Endothelial cell of umbilical vein (primary cell): ENCODE measurements around the gene SGCD. TPM values are rescaled to one million over a fixed set of nuclear protein-coding genes. Genes with fewer than 3 reads are reported as not detected.

Experiments
- BruUV-seq: library from RNA; stranded (reverse); fragments of 400-500 nt; replicated peaks from 2 replicates; lab custom pipeline; 2021; lab: Mats Ljungman, UMichigan
- CTCF ChIA-PET: fragments of 300-600, 350-600 bp; sonication (Branson Sonifier 250); formaldehyde crosslinking; loops from one replicate; lab custom pipeline; 2021; ENCODE audit warnings: antibody characterized with exemption, inconsistent platforms; lab: Charles Lee
- POLR2A ChIA-PET: fragments of 300-600, 350-600 bp; sonication (Branson Sonifier 250); formaldehyde crosslinking; loops from one replicate; lab custom pipeline; 2021; ENCODE audit warnings: antibody characterized with exemption, inconsistent platforms; lab: Charles Lee
- DNase-seq: peaks from one replicate; pipeline ENCODE4 v3.0.0-alpha.2; 2011; ENCODE audit warnings: low read depth, low spot score
- FAIRE-seq: peaks from 2 replicates; lab custom pipeline; 2011; peaks lifted over from hg19 to GRCh38; lab: Jason Lieb, UNC
- H2AFZ ChIP-seq: 2 replicates; pipeline ENCODE4 v1.6.0; 2012; ENCODE audit warnings: low read depth, low read length, control low read depth, inconsistent platforms
- H3K27ac ChIP-seq: 2 replicates; pipeline ENCODE4 v1.5.1; 2011; ENCODE audit warnings: low read depth, mild to moderate bottlenecking, control low read depth, low read length, moderate library complexity; ENCODE audit not compliant: insufficient read depth
- H3K27me3 ChIP-seq, 2 experiments: 2 replicates each; pipeline versions ENCODE4 v1.6.0 to v1.6.1; 2011; ENCODE audit warnings: low read length in 2 of 2, mixed read lengths in 1 of 2; ENCODE audit not compliant: control insufficient read depth in 2 of 2, insufficient read depth in 2 of 2
- H3K36me3 ChIP-seq, 2 experiments: 2 replicates in 1 of 2; 3 replicates in 1 of 2; pipeline ENCODE4 v1.5.1; 2011; ENCODE audit warnings: low read length in 2 of 2, mild to moderate bottlenecking in 1 of 2, moderate library complexity in 1 of 2; ENCODE audit not compliant: control insufficient read depth in 2 of 2, insufficient read depth in 2 of 2; ENCODE audit errors: extremely low read depth in 1 of 2
- H3K4me1 ChIP-seq: 3 replicates; pipeline ENCODE4 v1.5.1; 2011; ENCODE audit warnings: mild to moderate bottlenecking, low read length; ENCODE audit not compliant: control insufficient read depth, insufficient read depth; ENCODE audit errors: extremely low read depth
- H3K4me2 ChIP-seq: 2 replicates; pipeline ENCODE4 v1.6.1; 2011; ENCODE audit warnings: low read length, control low read depth, mixed read lengths; ENCODE audit not compliant: insufficient read depth
- H3K4me3 ChIP-seq, 3 experiments: fragments of 200-600 bp in 1 of 3; sonication (generic), shearing (Covaris generic) in 1 of 3; replicated peaks in 1 of 3; 2 replicates each; pipeline ENCODE4 v1.5.1; 2011 to 2016; ENCODE audit warnings: control low read depth in 3 of 3, low read length in 3 of 3, mild to moderate bottlenecking in 2 of 3, inconsistent platforms in 1 of 3, low read depth in 1 of 3, moderate library complexity in 1 of 3; ENCODE audit not compliant: insufficient read depth in 1 of 3
- H3K79me2 ChIP-seq: 2 replicates; pipeline ENCODE4 v1.6.0; 2012; ENCODE audit warnings: low read length, inconsistent platforms; ENCODE audit not compliant: control insufficient read depth, insufficient read depth
- H3K9ac ChIP-seq: replicated peaks from 2 replicates; pipeline ENCODE3; 2011; ENCODE audit warnings: low read length, control low read depth; ENCODE audit not compliant: insufficient read depth; ENCODE audit errors: extremely low read depth
- H3K9me1 ChIP-seq: replicated peaks from 3 replicates; pipeline ENCODE4 v1.6.0; 2011; ENCODE audit warnings: mild to moderate bottlenecking, low read length; ENCODE audit not compliant: control insufficient read depth, insufficient read depth; ENCODE audit errors: extremely low read depth
- H3K9me3 ChIP-seq: replicated peaks from 2 replicates; pipeline ENCODE4 v1.5.1; 2012; ENCODE audit warnings: low read length, inconsistent platforms; ENCODE audit not compliant: control insufficient read depth, insufficient read depth
- H4K20me1 ChIP-seq: replicated peaks from 2 replicates; pipeline ENCODE3; 2011; ENCODE audit warnings: mild to moderate bottlenecking, low read length; ENCODE audit not compliant: control insufficient read depth, insufficient read depth; ENCODE audit errors: extremely low read depth
- CTCF ChIP-seq, 2 donors: IDR thresholded peaks; 1 replicate in 1 of 2; 2 replicates in 1 of 2; pipeline ENCODE4 v1.5.1; 2011; ENCODE audit warnings: low read length in 2 of 2, mild to moderate bottlenecking in 2 of 2, moderate library complexity in 2 of 2, control low read depth in 1 of 2, inconsistent platforms in 1 of 2, low read depth in 1 of 2; ENCODE audit not compliant: insufficient read depth in 1 of 2; ENCODE audit errors: extremely low read depth in 1 of 2
- EZH2 ChIP-seq: IDR thresholded peaks from 2 replicates; pipeline ENCODE4 v1.6.1; 2012; ENCODE audit warnings: borderline replicate concordance, low read depth, mild to moderate bottlenecking, moderate library complexity, low read length, inconsistent platforms; ENCODE audit not compliant: severe bottlenecking
- FOS ChIP-seq: IDR thresholded peaks from 2 replicates; pipeline ENCODE4 v1.6.1; 2011; ENCODE audit warnings: mild to moderate bottlenecking, low read length, moderate library complexity, borderline replicate concordance; ENCODE audit not compliant: insufficient read depth
- GATA2 ChIP-seq: IDR thresholded peaks from 2 replicates; pipeline ENCODE4 v1.7.0; 2011; ENCODE audit warnings: low read depth, mild to moderate bottlenecking, moderate library complexity, mixed read lengths, low read length; ENCODE audit not compliant: insufficient read length, insufficient read depth
- JUN ChIP-seq: IDR thresholded peaks from 2 replicates; pipeline ENCODE4 v1.6.1; 2011; ENCODE audit warnings: borderline replicate concordance, low read depth; ENCODE audit not compliant: insufficient read length, insufficient read depth
- MAX ChIP-seq: IDR thresholded peaks from 2 replicates; pipeline ENCODE4 v1.6.1; 2011; ENCODE audit not compliant: insufficient read depth, insufficient read length
- MYC ChIP-seq: IDR thresholded peaks from one replicate; pipeline ENCODE4 v1.6.1; 2011; ENCODE audit warnings: mild to moderate bottlenecking, low read depth, low read length
- POLR2A ChIP-seq: IDR thresholded peaks from 2 replicates; pipeline ENCODE4 v1.6.1; 2012; ENCODE audit warnings: low read depth, mild to moderate bottlenecking, control low read depth, low read length
- POLR2AphosphoS5 ChIP-seq: IDR thresholded peaks from 2 replicates; pipeline ENCODE4 v1.6.1; 2012; ENCODE audit warnings: low read depth, mild to moderate bottlenecking, control low read depth, low read length, moderate library complexity; ENCODE audit not compliant: insufficient read depth
- dilution Hi-C: fragments of 300-500 bp; cut with MboI; formaldehyde crosslinking; loops from one replicate; pipeline ENCODE4 v1.15.0; 2019; ENCODE audit warnings: low sequenced_read_pairs; ENCODE audit not compliant: extremely low pct_ligation_motif_present
- intact Hi-C: fragments of 100-400 bp; cut with micrococcal nuclease; formaldehyde crosslinking; loops from one replicate; pipeline ENCODE4 v1.10.0; 2022
- polyA plus RNA-seq, 4 experiments: library from polyadenylated mRNA; depleted of rRNA in 3 of 4; stranded (reverse) in 3 of 4; unstranded in 1 of 4; fragments of >200 nt; gene quantifications; 2 replicates each; pipeline versions ENCODE4 v1.2.1 to v1.2.3, GENCODE V29; 2011 to 2012; ENCODE audit warnings: missing spikeins in 1 of 4
- total RNA-seq: library from RNA; stranded (reverse); gene quantifications from 2 replicates; pipeline ENCODE4 v1.2.3, GENCODE V29; 2021

The SGCD gene
- total and polyA plus RNA-seq, 2 donors (not counting 3 experiments of a cell fraction or from before 2014, with no cell fraction given), result not detected

- no peaks in the 10 kb centered on the region for H3K36me3 ChIP-seq
- no peaks in the 10 kb centered on the region for H3K9me1 ChIP-seq
- no peak overlapping the region for H3K27ac ChIP-seq
- no peaks in the 10 kb centered on the region for H3K27me3 ChIP-seq
- BruUV-seq, result no TSS peak
- H2AFZ ChIP-seq, result no peak overlapping the region
- H3K4me2 ChIP-seq, result no peak overlapping the region
- no peak overlapping the region for H3K9ac ChIP-seq
- ChIA-PET CTCF (no interaction called here), POLR2A (no interaction called here)
- FAIRE-seq, result no peak
- no peaks in the 10 kb centered on the region for H4K20me1 ChIP-seq
- no peak for TF ChIP-seq POLR2A
- TF ChIP-seq FOS, result no peak
- no peak for TF ChIP-seq JUN
- H3K9me3 ChIP-seq, result peaks cover 2% of the 10 kb centered on the region
- dilution Hi-C loops, result no loop called here
- no peaks in the 10 kb centered on the region for H3K79me2 ChIP-seq
- no peak for DNase-seq
- no peak overlapping the region for H3K4me3 ChIP-seq
- intact Hi-C loops, result no loop called here
- no peaks in the 10 kb centered on the region for H3K4me1 ChIP-seq
Measured at GRCh38 chr5:156686380-156686779, 359.4 kb downstream of the SGCD start.

GRCh38 chr5:156686796-156687195 lies 359.8 kb downstream of the SGCD start:
- Histone ChIP-seq H4K20me1 (no peaks in the 10 kb centered on the region), H3K79me2 (no peaks in the 10 kb centered on the region), H3K9me1 (no peaks in the 10 kb centered on the region), H3K9me3 (peaks cover 2% of the 10 kb centered on the region), H3K36me3 (no peaks in the 10 kb centered on the region), H3K27ac (no peak overlapping the region), H3K4me2 (no peak overlapping the region), H2AFZ (no peak overlapping the region), H3K4me1 (no peaks in the 10 kb centered on the region), H3K4me3 (no peak overlapping the region), H3K9ac (no peak overlapping the region), H3K27me3 (no peaks in the 10 kb centered on the region)
- POLR2A ChIA-PET, result no interaction called here
- CTCF ChIA-PET, result no interaction called here
- FAIRE-seq (no peak), DNase-seq (no peak)
- TF ChIP-seq POLR2A (no peak), GATA2 (no peak), JUN (no peak), POLR2AphosphoS5 (no peak), FOS (no peak), CTCF (IDR thresholded peaks at IDR 0.05; ENCODE audit: extremely low read depth in 1 of 2, insufficient read depth in 1 of 2, low read depth in 1 of 2, low read length in 2 of 2) (no peak), MYC (no peak), MAX (no peak), EZH2 (no peak)
- intact Hi-C loops (no loop called here), dilution Hi-C loops (no loop called here)
- BruUV-seq, result no TSS peak
